NCI-H187 treated with DMSO at 0.1 percent for 48 hours (cell line): ENCODE data around the gene CPEB4.

Experiments used
- DNase-seq: peaks from one replicate; lab custom pipeline; 2025; lab: John Stamatoyannopoulos, UW

The CPEB4 gene

DNA sequence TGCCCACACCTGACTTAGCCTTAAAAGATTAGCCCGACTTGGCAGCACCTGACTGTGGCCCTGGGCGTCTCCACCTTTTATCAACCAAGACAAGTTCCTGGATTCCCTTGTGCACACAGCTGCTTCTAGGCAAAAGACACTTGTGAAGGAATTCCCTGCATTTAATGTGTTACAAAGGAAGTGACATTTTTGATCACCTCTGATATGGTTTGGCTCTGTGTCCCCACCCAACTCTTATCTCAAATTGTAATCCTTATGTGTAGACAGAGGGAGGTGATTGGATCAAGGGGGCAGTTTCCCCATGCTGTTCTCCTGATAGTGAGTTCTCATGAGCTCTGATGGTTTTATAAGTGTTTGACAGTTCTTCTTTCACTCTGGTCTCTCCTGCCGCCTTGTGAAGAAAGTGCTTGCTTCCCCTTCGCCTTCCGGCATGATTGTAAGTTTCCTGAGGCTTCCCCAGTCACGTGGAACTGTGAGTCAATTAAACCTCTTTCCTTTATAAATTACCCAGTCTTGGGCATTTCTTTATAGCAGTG is 2.6 kb upstream of the CPEB4 start:
- DNase-seq: no peak

DNA sequence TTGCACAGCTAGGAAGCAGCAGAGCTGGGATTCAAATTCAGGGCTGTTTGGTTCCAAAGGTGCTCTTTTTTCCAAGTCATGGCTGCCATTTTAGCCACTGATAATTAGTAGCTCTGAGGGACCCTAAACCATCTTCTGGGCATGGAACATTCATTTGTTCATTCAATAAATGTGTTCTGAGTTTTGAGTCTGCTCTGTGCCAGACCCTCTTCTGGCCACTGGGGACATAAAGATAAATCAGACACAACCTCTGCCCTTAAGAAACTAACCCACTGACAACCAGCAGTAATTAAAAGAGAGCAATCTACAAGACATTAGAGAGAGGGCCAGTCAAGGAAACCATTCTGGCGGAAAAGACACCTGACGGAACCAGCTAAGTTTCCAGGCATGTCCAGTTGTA is 2.0 kb upstream of the CPEB4 start:
- no peak for DNase-seq

DNA sequence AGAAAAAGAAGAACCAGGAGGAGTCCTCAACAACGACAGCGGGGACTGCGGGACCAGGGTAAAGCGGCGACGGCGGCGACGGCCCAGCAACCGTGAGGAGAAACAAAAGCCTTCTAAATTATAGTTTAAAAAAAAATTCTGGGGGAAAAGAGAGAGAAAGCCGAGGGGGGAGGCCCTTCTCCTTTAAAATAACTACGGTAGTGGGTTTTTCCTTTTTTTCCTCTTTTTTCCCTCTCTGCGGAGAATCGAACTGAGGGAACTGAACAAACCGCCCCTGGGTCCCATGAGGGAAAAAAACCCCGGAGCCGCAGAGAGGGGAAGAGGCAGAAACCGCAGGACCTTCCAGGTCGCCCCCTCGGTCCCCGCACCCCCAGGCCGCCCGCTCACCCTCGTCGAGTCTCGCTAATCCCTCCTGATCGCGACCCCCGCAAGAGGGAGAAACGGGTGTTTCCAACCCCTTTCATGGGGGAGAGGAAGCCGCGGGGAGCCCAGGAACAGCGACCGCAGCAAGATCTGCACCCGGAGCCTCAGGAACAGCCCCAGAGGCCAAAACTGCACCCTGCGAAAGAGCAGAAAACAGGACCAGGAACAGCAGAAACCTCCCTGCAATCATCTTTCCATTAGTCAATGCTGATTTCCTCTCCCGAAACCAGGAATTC is 453 bp downstream of the CPEB4 start:
- no peak for DNase-seq

DNA sequence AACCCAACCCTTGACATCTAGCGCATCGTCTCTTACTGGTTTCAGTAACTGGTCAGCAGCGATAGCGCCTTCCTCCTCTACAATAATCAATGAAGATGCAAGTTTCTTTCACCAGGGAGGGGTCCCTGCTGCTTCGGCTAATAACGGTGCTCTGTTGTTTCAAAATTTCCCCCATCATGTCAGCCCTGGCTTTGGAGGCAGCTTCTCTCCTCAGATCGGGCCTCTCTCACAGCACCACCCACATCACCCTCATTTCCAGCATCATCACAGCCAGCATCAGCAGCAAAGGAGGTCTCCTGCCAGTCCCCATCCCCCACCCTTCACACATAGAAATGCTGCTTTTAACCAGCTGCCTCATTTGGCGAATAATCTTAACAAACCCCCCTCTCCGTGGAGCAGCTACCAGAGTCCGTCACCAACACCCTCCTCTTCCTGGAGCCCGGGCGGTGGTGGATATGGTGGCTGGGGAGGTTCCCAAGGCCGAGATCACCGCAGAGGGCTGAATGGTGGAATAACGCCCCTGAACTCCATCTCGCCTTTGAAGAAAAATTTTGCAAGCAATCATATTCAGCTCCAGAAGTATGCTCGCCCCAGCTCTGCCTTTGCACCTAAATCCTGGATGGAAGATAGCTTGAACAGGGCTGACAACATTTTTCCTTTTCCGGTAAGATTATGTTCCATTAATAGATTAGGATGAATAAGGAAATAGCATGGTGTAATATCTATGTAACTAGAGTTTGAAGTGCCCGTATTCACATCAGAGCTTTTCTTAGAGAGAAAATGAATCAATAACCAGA is 2.2 kb downstream of the CPEB4 start:
- DNase-seq: no peak

- DNase-seq: no peak
These were observed 3.4 kb downstream of the CPEB4 start for GRCh38 chr5:173891308-173892116.

DNA sequence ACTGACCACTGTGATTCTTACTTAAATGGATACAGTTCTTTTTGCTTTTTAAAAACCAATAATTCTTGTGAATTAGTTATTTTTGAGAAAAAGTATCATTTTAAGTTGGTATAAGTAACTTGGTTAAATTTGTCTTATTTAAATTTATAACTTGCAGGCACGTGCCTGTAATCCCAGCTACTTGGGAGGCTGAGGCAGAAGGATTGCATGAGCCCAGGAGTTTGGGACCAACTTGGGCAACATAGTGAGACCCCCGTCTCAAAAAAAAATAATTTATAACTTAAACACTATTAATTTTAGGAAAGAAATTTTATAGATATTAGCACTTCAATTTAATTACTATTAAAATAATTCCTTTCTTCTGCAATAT is 5.0 kb downstream of the CPEB4 start:
- no peak for DNase-seq

- no peak for DNase-seq
These were observed 7.4 kb downstream of the CPEB4 start for GRCh38 chr5:173895401-173896165.

DNA sequence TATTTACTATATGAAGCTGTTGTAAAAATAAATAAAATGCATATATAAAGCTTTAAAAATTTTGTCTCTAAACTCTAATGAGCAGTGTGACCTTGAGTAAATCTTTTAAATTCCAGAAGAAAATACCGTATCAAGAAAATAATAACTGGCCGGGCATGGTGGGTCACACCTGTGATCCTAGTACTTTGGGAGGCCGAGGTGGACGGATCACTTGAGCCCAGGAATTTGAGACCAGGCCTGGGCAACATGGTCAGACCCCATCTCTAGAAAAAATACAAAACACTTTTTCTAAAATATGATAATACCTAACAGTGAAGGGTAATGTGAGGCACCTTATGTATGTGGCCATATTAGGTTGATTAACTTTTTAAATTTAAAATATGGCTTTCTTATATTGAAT is 8.5 kb downstream of the CPEB4 start:
- no peak for DNase-seq

DNA sequence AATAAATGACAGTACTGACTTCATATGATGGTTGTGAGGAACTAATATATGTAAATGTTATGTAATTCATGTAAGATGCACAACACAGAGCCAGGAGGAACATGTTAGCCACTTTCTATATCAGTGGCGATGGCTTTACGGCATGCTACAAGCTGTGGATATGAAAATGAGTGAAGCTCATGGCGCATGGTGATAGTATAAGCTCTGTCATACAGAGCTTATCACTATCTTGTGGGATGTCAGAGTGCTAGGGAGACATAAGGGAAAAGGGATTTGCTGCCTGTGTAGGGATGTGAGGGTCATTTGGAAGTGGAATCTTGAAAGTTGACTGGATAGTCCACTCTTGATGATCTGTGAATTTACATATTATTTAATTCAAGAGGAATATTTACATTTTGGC is 13.6 kb downstream of the CPEB4 start:
- no peak for DNase-seq

DNA sequence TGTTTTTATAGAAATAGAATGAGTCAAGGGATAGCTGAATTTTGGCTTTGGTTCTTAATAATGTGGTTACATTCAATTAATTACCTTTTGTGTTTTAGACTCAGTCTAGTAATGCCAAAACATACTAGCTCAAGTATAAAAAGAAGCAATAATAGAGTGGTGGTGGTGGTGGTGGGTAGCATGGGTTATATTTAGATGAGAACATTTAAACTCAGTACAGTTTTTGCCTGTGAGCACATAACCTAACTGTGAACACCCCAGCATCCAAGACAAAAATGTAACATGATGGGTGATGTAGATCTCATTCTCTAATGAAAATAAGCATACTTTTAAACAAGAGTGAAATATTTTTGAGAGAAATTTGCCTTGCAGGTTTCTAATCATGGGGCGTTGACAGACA is 14.2 kb downstream of the CPEB4 start:
- no peak for DNase-seq

- no peak for DNase-seq
These were observed 14.6 kb downstream of the CPEB4 start for GRCh38 chr5:173902743-173903142.

GRCh38 chr5:173903396-173904140 is 15.4 kb downstream of the CPEB4 start:
- DNase-seq: no peak

- DNase-seq: no peak
These were observed 16.0 kb downstream of the CPEB4 start for GRCh38 chr5:173904151-173904550.

DNA sequence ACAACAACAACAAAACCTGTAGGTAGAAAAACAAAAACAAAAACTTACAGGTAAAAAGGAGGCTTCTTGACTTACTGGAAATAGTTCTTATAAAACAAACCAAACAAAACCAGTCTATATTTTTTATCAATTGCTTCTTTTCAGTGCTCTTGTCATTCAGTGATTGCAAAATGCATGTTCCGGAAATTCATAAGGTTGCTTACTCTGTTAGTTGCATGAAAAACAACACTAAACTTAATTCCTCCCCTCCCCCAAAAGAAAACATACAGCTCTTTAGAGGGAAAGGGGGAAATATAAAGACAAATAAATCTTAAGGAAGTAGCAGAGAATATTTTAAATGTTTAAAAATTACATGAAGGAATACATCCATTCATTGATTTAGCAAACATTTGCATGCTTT is 19.1 kb downstream of the CPEB4 start:
- no peak for DNase-seq

- no peak for DNase-seq
These were observed 19.7 kb downstream of the CPEB4 start for GRCh38 chr5:173907686-173908371.

GRCh38 chr5:173909199-173909598 is 21.1 kb downstream of the CPEB4 start:
- no peak for DNase-seq

DNA sequence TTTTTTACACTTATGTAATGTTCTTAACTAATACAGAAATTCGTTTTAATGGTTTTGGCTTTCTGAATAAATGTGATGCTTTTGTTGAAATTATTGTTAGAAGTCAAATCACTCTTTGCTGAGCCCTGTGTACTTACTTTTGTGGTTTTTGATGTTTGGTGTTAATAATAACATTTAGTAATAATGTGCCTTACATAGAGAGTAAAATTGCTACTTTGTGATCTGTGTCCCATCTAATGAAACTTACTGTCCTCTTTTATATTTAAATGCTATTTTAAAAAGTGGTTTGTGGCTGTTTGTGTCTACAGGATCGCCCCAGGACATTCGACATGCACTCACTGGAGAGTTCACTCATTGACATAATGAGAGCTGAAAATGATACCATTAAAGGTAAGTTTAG is 22.1 kb downstream of the CPEB4 start:
- no peak for DNase-seq

- DNase-seq: no peak
These were observed 23.5 kb downstream of the CPEB4 start for GRCh38 chr5:173911623-173912022.

- DNase-seq: no peak
These were observed 25.7 kb downstream of the CPEB4 start for GRCh38 chr5:173913686-173914321.
